GM18870 (cell line): Measurements from ENCODE around the gene ANKRD2.
"Not testable (repeated sequence)": the region's sequence is repeated elsewhere in the genome, so short reads cannot be mapped to it uniquely, and the experiment has no call there.

Experiments
- ATAC-seq: cut with Tn5 transposase; IDR thresholded peaks from one replicate; pipeline ENCODE4 v1.9.1; 2021; ENCODE audit warnings: moderate library complexity; ENCODE audit not compliant: unreplicated experiment

The ANKRD2 gene, protein sequence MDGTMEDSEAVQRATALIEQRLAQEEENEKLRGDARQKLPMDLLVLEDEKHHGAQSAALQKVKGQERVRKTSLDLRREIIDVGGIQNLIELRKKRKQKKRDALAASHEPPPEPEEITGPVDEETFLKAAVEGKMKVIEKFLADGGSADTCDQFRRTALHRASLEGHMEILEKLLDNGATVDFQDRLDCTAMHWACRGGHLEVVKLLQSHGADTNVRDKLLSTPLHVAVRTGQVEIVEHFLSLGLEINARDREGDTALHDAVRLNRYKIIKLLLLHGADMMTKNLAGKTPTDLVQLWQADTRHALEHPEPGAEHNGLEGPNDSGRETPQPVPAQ

GRCh38 chr10:97572214-97572989 is at the start of gene ANKRD2:
TSS of gene ANKRD2 (plus strand) at chr10:97572779. CDS start at chr10:97572789, 10 bp downstream.
- no peak for ATAC-seq

DNA sequence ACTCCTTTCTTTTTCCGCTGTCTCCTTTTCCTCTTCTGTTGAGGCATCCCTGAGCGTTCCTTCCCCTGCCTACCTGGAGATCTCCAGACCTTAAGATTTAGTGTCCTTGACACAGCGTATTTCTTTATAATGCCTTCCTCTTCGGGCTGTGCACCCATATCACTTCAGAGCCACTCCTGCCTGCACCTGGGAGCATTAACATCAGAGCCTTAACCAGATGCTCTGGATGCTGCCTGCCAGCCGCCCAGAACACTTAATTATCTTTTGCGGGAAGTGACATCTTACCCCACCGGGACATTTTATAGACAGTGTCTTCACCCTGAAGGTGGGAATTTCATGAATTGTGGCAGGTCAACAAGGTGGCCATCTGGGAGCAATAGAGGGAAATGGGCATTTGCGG is 49.6 kb upstream of the ANKRD2 start:
- ATAC-seq: no peak

DNA sequence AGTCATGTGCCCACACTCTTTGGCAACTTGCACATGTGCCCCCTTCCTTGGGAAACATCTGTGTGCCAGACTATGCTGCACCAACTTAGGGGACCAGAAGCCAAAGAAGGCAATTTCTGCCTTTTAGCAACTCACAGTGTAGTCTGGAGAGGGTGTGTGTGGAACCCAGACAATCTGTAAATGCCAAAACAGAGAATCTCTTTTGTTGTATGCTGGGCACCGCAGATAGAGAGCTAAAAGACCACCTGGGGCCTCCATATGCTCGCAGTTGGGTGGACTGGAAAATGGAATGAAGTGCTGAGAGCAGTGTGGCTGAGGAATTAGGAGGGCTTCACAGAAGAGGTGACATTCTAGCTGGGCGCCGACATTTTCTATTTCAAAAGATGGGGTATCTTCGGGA is 47.5 kb upstream of the ANKRD2 start:
- no peak for ATAC-seq

DNA sequence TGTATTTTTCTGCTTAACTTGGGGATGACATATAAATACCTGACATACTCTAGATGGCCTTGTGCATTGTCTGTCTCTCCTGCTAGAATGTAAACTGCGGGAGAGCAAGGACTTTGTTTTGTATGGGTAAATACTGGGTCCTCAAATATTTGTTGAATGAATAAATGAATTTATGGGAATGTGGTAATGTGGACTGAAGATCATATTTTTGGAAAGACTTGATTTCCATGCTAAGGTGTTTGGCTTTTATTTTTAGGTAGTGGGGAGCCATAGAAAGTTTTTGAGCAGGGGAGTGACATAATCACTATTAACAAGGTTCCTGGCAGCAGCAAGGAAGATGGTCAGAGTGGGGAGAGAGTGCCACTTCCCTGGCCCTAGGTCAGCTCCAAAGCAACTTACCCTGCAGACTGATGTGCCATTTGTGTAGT is 46.9 kb upstream of the ANKRD2 start:
- no peak for ATAC-seq

DNA sequence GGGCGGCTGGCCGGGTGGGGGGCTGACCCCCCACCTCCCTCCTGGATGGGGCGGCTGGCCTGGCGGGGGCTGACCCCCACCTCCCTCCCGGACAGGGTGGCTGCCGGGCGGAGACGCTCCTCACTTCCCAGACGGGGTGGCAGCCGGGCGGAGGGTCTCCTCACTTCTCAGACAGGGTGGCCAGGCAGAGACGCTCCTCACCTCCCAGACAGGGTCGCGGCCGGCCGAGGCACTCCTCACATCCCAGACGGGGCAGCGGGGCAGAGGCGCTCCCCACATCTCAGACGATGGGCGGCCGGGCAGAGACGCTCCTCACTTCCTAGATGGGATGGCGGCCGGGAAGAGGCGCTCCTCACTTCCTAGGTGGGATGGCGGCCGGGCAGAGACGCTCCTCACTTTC is 43.7 kb upstream of the ANKRD2 start:
- ATAC-seq: not testable (repeated sequence)

- ATAC-seq: no peak
Observed at GRCh38 chr10:97529685-97530465, 42.7 kb upstream of the ANKRD2 start.

GRCh38 chr10:97531401-97531986 is 41.1 kb upstream of the ANKRD2 start:
- ATAC-seq: no peak

GRCh38 chr10:97532935-97533671 is 39.5 kb upstream of the ANKRD2 start:
- no peak for ATAC-seq

GRCh38 chr10:97533888-97534287 is 38.7 kb upstream of the ANKRD2 start:
- no peak for ATAC-seq

DNA sequence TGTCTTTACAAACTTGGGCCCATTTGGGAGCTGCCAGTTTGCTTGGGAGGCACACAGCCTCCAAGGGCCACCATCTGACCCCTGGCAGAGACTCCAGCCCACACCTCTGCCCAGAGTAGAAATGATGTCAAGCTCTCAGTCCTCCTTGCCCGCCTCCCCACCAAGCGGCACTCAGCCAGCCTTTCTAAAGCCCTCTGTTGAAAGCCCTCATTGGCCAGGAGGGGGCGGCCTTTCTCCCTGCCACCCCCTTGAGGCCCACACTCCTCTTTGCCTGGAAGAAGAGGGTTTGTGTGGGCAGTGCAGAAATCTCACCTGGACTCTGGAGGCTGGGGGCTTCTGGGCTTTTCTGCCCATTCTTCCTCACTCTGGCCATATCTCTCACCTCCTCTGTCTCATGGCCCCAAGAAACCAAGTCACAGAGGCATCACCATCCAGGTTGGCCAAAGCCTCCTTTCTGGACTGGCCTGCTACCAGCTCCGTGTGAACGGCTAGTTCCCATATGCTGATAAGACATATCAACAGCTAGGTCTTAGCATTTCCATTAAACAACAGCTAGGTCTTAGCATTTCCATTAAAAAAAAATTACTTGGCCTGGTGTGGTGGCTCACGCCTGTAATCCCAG is 37.7 kb upstream of the ANKRD2 start:
- no peak for ATAC-seq

DNA sequence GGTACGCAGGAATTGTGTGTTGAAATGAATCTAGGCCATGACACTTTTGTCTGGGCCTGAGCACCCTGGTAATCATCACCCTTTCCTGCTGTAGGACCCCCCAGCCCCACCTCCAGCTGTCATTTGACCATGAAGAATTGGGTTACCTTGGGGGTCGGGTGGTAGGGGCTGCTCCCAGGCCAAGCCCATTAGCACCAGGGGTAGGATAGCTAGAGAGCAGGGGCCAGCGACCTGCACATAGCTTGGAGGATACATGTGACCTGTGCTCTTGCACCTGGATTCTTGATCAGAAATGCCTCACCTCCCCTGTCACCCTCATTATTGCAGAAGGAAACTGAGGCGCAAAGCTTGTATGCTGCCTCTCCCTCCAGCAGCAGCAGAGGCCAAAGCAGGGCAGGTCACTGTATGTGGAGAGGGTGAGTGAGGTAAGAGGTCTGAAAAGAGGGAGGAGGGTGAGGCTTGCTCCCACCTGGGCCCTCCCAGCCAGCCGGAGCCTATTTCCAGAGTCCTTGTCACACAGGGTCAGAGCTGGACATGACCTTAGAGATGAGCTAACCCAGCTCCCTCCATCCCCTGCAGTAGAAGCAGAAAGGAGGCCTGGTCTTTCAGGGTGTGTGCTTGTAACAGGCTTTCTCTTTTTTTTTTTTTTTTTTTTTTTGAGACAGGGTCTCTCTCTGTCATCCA is 35.3 kb upstream of the ANKRD2 start:
- no peak for ATAC-seq

- ATAC-seq: no peak
Observed at GRCh38 chr10:97538411-97538810, 34.2 kb upstream of the ANKRD2 start.

DNA sequence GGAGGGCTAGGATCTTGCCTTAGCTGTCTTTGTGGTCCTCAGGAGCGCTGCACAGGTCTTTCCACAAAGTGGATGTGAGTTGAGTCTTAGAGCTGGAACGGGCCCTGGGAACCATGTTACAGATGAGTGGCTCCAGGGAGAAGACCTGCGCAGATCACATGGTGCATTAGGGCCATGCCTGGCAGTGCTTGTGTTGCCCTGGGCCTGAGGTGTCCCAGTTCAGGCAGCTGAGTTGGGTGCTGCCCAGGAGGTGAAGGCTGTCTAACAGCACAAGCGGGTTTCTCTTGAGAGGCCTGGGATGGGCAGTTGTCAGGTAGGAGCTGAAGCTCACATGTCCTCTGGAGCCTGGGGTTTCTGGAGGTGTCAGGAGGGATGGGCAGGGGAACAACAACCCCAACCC is 33.7 kb upstream of the ANKRD2 start:
- no peak for ATAC-seq

DNA sequence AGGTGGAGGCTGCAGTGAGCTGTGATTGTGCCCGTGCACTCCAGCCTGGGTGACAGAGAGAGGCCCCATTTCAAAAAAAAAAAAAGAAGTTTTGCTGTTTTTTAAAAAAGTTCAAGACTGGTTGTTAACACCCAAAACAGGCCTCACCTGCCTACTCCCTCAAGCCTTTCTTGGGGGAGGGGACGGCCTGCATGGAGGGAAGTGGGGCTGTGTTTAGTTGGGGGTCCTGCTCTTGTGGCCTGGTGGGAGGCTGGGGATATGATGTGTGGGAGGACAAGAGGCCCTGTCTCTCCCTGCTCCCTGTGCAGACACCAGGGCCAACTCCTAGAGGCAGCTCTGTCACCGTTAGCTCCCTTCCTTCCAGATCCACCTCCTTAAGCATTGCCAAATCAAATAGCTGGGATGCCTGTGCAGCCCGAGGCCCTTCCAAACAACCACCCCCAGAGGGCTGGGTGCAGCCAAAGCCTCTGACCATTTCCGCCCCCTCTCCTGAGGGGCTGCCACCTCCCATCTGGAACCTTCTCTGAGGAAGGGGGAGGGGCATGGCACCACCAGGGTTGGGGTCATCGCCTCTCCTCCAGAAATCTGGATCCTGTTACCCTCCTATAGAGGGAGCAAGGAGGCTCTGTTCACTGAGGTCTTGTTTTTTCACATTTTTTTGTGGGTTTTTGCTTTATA is 32.9 kb upstream of the ANKRD2 start:
- no peak for ATAC-seq

DNA sequence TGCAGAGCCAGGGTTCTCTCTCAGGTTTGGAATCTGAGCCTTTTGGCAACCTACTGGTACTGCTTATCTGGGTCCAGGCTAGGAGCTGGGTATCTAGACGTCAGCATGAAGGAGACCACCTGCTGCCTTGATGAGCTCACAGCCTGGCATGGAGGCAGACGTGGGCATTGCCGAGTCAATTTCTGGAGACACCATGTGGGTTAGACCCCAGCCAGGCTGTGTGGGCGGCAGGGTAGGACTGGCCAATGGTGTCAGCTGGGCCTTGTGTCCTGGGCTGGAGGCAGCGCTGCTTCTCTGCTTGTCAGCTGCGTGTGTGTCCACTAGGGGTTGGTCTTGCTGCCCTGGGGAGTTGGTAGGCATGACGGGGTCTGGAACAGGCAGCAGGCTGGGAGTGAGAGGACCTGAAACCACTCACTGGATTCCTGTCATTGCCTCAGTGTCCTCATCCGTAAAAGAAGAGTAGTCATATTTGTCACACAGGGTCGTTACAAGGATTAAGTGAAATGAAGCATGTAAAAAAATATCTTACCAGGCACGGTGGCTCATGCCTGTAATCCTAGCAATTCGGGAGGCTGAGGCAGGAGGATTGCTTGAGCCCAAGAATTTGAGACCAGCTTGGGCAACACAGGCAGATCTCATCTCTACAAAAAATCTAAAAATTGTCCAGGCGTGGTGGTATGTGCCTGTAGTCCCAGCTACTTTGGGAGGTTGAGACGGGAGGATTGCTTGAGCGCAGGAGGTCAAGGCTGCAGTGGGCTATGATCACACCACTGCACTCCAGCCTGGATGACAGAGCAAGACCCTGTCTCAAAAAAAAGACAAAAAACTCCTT is 31.7 kb upstream of the ANKRD2 start:
- no peak for ATAC-seq

DNA sequence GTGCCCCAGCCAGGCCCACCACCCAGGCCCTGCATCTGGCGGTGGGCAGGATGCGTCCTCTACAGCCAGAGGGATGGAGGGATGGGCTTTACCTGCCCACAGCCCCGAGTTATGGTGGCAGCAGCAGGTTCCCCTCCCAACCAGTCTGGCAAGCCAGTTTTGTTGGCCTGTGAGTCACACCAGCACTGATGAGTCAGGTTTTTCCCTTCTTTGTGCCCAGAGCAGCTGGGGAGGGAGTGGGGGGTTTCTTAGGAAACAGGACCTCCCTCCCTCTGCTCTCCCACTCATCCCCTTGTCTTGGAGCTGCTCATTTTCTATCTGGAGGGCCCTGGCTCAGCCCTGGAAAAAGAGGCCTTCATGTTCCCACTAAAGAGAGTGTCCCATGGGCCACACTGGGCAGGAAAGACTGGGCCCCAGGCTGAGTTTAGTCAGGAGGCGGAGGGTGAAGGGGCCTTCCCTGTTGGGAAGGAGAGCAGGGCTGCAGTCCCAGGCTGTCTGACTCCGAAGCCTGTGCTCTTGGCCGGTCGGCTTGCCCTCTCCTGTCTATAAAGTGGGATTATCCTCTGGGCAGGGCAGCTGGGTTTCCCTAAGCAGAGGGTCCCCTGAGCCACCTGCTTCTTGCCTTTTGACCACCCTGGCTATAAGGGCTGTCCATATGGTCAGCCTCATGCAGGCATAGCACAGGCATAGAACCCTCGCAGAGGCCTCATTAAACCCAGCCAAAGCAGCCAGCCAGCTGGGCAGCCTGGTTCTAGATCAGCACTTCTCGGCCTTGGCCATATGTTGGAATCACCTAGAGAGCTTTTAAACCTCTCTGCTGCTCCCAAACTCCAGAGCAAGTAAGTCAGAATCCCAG is 30.2 kb upstream of the ANKRD2 start:
- ATAC-seq: no peak

DNA sequence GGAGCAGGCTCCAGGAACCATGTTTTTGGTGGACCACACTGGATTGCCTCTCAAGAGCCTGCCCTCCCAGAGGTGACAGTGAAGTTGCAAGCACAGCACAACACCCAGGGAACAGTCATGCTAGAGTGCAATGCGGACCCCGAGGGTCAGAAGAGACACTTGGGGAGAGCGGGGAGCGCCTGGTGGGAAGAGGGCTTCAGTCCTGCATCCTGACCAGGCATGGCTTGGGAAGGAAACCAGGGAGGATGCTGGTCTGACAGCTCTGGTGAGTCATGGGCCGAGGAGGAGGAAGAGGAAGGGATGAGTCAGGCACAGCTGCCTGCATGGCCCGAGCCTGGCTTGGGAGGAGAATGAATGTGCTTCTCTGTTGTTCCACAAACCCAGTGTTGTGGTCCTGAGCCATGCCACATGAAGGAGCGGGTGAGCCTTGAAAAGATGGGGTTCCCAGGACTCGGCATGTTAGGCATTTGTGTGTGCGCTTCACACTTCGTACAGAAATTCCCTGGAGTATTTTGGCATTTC is 29.5 kb upstream of the ANKRD2 start:
- no peak for ATAC-seq
